GM19395 (cell line): Measurements from ENCODE around the gene ABCC11.
A peak's percentile ranks its signal among the peaks of the same experiment; 100 is the strongest.

Experiments
- ATAC-seq: cut with Tn5 transposase; IDR thresholded peaks from one replicate; pipeline ENCODE4 v1.9.1; 2021; ENCODE audit warnings: mild to moderate bottlenecking, moderate library complexity; ENCODE audit not compliant: unreplicated experiment

Gene ABCC11

DNA sequence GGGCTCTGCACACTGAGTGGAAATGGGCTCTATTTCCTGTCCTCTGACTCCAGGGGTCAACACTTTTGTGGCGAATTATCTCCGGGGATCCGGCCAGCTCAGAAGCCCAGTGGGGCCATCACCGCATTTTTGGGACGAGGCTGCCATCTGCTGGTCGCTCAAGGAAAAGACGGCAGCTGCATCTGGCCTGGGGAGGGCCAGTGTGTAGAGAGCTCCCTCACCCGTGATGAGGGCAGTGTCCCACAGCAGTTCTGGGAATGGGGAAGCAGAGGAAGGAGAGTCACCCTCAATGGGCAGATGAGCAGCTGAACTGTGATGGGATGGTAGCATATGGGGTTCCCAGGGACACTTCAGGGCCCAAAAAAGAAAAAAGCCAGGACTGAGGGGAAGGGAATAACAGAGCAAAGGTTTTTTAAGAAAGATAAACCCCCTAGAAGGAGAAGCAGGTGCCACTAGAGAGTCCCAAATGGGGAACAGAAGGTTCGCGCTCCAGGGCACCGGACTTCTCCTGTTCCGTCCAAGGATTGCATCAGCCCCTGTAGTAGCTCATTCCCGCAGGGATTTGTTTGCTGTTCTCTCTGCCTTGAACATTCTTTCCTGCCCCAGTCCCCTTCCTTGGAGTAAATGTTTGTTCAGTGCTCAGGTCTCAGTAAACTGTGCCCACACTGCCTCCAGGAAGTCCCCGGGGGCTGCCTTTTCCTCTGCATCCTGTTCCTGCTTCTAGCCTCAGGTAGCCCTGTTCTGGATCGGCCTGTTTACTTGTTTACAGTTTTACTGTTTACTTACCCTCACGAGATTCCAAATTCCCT, 82.2 kb downstream of the ABCC11 start:
- peak; percentile 87 for ATAC-seq

DNA sequence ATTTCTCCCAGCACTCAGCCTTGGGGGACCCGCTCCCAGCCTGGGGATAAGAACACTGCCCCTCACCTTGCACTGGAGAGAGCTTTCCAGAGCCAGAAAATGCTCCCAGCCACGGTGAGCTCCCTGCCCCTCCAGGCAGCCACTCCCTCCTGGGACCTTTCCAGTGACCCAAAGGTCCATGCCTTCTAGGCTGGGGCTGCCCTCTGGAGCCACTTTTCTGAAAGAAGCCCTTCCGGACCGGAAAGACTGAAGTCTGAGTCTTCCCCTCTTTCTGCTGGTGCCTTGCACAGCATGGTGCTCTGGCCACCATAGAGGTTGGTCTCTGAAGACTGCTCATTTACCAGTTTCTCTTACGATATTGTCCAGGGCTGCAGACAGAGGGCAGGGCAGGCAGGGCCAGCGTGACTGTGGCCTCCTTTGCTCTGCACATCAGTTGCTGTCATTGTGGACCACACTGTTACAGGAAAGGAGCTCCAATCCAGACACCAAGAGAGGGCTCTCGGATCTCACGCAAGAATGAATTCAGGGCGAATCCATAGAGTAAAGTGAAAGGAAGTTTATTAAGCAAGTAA, 84.4 kb downstream of the ABCC11 start:
- no peak for ATAC-seq

DNA sequence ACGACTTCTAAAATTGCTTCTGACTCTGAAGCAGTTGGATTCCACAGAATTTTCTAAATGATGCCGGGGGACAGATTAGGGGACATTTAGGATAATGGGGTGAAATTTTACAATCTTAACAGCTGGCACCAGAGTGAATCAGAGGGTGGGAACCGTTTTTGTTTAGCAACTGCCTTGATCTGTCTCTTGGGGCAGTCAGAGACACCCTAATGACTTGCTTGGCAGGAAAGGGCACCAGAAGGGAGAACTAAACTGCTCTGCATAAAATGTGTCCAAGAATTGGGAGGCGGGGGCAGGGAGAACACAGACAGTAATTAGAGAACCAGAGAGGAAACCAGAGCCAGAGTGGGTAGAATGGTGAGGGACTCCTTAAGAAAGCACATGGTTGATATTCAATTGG, 85.4 kb downstream of the ABCC11 start:
- ATAC-seq: no peak

DNA sequence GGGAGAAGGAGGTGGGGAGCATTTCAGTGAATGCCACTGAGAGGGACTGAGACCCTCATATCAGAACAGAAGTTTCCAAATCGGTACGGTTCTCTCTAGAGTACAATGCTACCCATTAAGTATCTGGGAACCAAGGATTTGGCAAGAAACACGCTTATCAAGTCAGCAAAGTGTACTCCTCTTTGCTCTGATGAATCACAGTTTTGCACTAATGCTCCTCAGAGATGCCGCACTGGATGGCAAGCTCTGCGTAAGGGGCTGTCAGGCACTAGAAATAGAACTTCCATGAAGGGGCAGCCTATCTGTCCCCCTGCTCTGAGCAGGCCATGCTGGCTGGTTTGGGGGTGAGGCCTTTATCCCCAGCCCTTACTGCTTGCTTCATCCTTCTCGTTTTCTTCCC, 86.8 kb downstream of the ABCC11 start:
- no peak for ATAC-seq

DNA sequence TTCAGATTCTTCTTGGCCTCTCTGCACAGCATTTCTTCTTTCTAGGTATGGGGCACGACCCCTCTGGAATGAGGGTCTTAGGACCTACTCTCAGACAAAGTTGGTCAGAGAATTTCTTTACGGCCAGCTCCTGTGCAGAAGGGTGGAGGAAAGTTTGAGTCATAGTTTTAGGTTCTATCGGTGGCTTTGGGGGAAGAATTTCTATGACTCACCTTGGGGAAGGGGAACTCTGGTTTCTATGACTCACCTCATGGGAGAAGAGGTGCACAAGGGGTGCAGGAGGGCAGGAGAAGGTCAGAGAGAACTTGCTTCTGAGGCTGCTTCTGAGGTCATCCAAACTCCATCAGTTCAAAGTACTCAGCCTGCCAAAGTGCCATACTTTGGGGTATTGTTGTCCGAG, 89.0 kb downstream of the ABCC11 start:
- peak; percentile 74 for ATAC-seq

DNA sequence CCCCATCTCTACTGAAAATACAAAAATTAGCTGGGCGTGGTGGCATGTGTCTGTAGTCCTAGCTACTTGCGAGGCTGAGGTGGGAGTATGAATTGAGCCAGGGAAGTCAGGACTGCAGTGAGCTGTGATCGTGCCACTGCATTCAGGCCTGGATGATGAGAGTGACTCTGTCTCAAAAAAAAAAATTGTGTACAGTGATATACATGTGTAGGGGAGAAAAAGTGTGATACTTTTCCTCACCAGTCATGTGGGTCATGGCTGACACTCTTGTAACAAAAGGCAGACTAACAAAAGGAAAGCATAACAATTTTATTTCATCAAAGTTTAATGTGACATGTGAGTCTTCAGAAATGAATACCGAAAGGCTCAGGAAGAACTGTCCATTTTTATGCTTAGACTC, 89.5 kb downstream of the ABCC11 start:
- ATAC-seq: peak; percentile 17

DNA sequence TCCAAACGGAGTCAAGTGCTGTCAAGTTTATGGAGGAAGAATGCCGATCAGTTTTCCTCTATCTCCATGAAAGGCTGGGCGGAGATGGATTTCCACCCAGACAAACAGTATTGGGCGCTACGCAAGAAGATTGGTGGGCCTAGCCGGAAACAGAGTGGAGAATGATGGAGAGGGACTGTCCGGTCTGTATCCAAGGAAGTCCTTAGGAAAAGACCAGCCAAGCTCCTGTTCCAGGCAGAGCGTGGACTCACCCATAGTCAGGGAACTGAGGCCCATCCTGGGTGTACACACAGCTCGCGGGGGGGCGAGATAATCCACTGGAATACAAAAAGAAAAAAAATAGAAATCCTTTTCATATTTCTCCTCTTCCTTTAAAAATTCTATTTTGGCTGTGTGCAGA, 90.0 kb downstream of the ABCC11 start:
- ATAC-seq: no peak

DNA sequence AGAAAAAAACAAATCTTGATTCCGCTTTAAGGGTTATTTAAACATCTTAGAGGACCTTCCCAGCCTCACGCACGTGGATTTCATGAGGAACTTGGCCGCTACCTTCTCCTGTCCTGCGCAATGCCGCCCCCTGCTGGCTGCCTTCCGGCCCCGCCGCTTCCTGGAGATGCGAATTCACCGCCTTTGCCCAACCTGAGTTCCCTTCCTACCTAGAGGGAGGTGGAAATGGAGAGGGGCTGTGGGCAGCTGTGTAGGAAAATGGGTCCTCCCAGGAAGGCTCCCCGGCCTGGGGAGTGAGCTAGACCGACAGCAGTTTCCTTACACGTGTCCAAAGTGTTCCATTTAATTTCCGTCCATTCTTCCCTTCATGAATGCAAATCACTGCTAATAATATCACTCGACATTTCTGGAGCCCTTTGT, 90.5 kb downstream of the ABCC11 start:
- ATAC-seq: no peak

DNA sequence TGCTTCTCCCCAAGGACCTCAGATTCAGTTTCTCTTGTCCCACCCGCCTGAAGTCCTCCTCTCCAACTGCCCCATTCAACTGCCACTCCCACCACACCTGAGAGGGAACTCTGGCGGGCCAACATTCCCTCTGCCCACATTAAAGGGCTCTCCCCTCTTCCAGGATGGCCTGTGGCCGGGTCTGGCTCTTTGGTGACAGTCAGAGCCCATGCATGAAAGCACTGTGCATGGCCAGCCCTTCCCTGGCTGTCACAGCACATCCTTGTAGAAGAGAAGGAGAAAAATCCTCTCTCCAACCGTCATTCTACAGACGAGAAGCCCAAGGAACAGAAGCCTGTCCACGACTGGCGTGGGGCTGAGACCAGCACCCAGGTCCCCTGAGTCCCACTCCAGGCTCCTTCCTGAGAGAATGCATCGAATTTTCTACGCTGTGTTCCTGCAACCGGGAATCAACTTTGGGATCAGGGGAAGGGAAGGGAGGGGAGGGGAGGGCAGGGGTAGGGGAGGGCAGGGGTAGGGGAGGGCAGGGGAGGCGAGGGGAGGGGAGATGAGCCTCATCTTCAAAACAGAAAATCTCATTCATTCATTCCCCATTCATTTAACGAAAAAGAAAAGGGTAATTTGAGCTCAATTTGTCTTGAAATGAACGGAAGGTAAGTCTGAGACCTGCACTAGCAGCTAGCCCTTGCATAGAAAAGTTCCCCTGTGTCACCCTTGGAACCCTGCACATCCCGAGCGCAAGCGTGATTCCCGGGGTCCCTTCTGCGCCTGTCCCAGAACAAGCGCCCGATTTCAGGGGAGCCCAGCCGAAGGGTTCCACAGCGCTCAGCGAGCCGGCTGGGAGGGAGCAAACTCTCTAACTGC, 91.2 kb downstream of the ABCC11 start, which contains the start of gene ABCC12:
ABCC12 (minus strand) TSS at position 68 of the 864 bp plus-strand sequence. CDS start 9,569 bp downstream, outside the sequence.
- ATAC-seq: no peak

DNA sequence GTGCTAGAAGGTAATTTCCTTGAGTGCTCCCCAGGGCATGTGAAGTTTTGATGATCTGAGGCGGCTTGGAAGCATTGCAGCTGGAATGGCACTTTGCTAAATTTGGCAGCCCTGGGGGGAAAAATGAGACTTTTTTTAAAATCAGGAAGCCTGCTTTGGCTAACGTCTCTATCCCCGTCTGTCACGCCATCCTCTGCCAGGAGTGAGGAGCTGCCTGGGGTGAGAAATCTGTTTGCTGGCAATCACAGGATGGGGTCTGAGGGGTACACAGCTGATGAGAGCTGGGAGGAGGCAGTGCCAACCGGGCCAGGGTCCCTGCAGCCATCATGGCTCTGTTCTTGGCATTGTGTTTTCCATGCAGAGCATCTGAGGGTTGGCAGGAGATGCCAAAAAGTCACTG, 93.6 kb downstream of the ABCC11 start:
- ATAC-seq: no peak

DNA sequence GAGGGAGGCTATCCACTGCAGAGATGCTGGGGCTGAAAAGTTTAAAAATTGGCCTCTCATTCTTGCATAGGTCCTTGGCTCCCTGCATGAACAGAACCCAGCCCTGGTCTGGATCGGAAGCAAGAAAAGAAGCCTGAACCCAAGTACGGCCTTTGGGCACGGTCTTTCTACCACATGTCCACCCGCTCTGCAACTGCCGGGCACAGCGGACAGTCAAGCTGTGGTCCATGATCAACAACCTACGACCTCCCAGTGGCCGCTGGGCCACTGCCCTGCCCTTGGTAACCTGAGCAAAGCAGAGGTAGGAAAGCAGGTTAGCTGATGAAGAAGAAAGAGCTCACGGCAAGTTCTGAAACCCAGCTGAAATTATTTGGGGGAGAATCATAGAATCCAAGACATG, 95.1 kb downstream of the ABCC11 start:
- ATAC-seq: no peak

DNA sequence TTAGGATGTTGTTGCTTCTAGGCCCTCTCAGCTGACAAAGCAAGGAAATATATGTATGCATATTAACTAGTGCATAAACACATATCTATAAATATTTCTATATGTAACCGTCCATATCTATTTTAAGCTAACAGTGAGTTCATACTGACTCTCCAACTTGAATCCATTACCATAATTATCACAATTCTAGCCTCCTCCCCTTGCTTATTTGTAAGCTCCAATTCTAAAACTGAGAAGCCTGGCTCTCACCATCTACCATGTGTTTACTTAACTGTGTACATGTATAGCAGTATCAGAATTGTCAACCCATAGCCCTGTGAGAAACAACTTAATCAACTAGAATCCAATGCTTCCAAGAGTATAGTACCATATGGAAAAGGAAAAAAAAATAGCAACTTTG, 96.6 kb downstream of the ABCC11 start:
- no peak for ATAC-seq

DNA sequence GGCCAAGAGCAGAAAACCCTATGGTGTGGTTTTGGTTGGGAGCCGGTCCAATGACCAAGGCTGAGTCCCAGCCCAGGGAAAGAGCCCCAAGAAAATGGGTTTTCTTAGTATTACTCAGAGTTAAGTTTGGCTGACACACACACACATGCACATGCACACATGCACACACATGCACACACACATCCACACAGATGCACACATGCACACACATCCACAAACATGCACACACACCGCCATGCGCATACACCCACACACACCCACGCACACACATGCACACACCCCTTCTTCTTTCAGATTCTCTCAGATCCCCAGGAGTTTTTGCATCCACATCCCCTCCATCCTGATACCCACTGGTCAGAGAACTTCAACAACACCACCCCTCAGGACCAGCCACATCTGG, 100.6 kb downstream of the ABCC11 start:
- ATAC-seq: no peak

DNA sequence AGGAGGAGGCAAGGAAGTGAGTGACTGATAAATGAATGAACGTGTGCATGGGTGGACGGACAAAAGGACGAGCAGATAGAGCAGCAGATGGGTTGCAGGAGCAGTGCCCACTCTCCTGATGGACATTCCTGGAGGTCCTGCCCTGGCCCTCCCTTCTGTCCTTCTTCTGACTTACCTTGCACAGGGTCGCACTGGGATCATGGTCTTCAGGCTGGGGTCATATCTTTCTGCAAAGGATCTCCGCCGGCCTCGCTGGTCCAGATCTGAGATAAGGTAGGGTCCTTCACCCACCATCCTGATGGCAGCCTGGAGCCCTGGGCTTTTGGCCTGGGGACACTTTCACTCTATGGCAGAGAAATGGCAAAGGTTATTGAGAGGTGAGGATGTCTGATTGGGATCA, 101.2 kb downstream of the ABCC11 start:
- no peak for ATAC-seq

DNA sequence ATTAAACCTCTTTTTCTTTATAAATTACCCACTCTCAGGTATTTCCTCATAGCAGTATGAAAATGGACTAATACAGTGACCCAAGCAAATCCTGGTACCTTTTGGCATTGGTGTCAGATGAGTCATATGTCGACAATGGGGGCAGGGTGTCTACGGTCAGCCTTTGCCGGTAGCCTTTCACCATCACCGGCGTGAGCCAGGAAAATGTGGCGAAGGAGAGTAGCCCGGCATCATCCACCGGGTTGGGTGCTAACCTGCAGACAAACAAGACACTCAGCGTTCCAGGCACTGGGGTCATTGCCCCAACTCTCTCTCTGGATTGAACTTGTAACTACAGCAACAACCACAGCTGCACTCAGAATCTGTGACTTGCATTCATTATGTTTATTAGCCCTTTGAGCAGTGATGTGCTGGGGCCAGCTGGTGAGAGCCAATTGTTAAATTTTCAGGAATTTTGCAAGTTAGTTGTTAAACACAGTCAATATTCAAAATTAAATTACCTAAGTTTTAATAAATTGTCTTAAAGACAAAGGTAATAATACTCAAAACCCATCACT, 103.4 kb downstream of the ABCC11 start:
- no peak for ATAC-seq

DNA sequence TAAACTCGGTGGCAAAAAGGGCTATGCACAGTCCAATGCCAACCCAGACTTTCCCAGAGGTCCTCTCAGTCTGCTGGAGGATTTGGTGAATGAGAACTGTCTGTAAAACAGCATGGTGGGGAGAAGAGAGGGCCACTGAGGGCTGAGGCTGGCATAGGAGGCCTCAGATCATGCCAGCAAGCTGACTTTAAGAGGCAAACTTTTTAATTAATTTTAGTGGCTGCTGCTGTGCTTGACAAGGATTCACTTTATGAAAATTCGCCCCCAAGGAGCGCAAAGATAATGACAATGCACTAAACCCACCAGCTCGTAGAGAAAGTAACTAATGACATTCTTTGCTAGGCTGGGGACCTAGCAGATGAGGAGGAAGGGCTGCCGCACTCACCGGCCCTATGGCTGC, 106.5 kb downstream of the ABCC11 start:
- ATAC-seq: no peak

DNA sequence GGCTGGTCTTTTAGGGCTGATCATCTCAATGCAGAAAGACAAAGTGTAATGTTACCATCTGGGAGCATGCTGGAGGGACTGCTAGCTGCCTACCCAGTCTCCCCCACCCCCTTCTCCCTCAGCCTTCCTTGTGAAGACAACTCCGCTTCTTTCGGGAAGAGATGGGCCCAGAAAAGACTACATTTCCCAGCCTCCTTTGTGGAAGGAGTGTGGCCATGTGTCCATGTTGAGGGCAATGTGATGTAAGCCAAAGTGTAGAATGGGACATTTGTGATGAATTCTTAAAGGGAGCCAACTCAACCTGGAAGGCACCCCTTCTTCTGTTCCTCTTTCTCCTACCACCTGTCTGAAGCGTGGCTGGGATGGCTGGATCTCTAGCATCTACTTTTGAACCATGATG, 107.8 kb downstream of the ABCC11 start:
- ATAC-seq: no peak

DNA sequence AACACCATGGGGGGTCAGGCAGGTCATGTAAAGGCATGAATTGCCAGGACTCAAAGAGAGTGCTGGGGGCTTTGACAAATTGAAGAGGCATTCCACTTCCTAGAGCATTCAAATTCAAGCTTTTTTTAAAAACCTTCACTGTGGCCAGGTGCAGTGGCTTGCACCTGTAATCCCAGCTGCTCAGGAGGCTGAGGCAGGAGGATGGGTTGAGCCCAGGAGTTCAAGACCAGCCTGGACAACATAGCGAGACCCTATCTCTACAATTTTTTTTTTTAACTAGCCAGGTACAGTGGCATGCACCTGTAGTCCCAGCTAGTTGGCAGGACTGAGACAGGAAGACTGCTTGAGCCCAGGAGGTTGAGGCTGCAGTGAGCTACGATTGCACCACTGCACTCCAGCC, 108.8 kb downstream of the ABCC11 start:
- ATAC-seq: no peak

DNA sequence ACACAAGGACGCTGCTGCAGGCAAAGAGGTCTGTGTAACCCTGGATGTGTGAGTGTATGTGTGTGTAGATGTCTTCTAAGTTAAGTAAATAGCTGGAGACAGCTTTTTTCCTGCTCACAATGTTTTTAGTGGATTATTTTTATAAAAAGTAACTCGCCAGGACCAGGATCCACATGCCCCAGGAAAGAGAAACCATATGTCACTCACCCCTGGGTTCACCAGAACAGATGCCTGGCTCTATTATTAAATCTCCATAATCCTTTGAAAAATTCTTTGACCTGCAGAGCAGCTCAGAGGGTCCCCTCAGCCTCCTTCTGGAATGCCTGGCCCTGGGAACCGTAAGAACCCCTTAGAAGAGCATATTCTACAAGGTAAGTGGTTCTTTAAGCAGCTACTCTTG, 109.5 kb downstream of the ABCC11 start:
- no peak for ATAC-seq

DNA sequence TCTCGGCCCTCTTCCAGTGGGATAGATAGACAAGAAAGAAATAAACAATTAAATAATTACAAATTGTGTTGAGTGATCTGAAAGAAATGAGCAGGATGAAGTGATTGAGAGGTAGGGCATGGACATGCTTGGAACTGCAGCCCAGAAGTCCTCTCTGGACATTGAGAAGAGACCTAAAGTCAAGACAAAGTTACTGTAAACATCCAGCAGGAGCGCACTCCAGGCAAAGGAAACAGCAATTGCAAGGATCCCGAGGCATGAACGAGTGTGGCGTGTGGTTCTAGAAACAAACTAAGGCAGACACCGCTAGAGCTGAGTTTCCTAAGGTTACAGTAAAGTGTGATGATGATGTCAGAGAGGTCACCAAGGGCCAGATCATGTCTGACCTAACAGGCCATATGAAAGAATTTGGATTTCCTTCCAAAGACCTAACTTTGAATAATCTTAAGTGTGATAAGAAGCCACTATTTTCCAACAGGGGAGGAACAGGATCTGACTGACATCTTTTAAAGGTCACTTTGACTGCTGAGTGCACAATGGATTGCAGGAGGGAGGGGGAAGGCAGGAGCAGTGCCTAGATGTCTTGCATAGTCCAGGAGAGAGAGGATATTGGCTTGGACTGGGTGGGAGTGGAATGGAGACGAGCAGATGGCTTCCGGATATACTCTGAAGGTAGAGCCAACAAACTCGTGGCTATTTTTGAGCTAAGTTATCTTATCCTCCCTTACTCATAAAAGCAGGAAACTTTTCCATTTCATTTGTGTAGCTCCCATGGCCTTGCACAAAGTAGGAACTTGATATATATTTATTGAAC, 110.6 kb downstream of the ABCC11 start:
- no peak for ATAC-seq
